Stimulated activated naive B cell treated with anti-CD40 and anti-IgM and Interleukin-4, amounts not matched to agents 10 μg/mL and 1 μg/mL and 100 μg/mL, for 72 hours (primary cell): ENCODE data around the gene CALR.
A peak's percentile ranks its signal among the peaks of the same experiment; 100 is the strongest.
"Not testable (repeated sequence)": the region's sequence is repeated elsewhere in the genome, so short reads cannot be mapped to it uniquely, and the experiment has no call there.

ENCODE experiments used
- ATAC-seq, 2 donors: fragments of 150-1000 bp; cut with Tn5 transposase; replicated peaks; 2 replicates each; pipeline ENCODE4 v1.10.0; 2021; ENCODE audit warnings: moderate library complexity in 1 of 2
- DNase-seq: peaks from one replicate; pipeline ENCODE4 v3.0.0; 2021
- H3K27ac Mint-ChIP-seq: one replicate; pipeline ENCODE4 v1.8.0; 2022; ENCODE audit warnings: mild to moderate bottlenecking, mixed read lengths
- H3K27me3 Mint-ChIP-seq, 2 donors: one replicate each; pipeline ENCODE4 v1.8.0; 2022; ENCODE audit warnings: mixed read lengths in 2 of 2
- H3K36me3 Mint-ChIP-seq, 2 donors: one replicate each; pipeline ENCODE4 v1.8.0; 2022; ENCODE audit warnings: mixed read lengths in 2 of 2, mild to moderate bottlenecking in 1 of 2
- H3K4me1 Mint-ChIP-seq, 2 donors: one replicate each; pipeline ENCODE4 v1.8.0; 2022; ENCODE audit warnings: mixed read lengths in 2 of 2, mild to moderate bottlenecking in 1 of 2
- H3K4me3 Mint-ChIP-seq, 2 donors: one replicate each; pipeline ENCODE4 v1.8.0; 2022; ENCODE audit warnings: mild to moderate bottlenecking in 2 of 2, mixed read lengths in 2 of 2, moderate library complexity in 1 of 2
- H3K9me3 Mint-ChIP-seq, 2 donors: one replicate each; pipeline ENCODE4 v1.8.0; 2022; ENCODE audit warnings: mixed read lengths in 2 of 2, mild to moderate bottlenecking in 1 of 2

CALR gene

DNA sequence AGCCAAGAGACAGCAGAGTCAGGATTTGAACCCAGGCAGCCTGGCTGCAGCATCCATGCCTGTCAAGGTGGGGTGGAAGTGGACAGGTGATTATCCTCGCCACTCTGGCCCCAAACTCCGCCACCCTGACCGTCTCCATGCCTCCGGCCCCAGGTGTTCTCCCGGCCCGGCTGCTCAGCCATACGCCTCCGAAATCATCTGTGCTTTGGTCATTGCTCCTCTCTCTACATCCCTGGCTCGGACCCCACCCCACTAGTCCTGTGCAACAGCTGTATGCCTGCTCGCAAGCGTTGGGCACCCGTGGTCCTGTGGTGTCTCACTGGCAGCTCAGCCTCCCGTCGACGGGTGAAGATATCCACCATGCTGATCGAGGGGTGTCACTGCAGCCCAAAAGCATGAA is 34.8 kb downstream of the CALR start:
- H3K36me3 Mint-ChIP-seq, result no peaks in the 10 kb centered on the region
- DNase-seq, result no peak
- peaks cover 9 to 23% of the 10 kb centered on the region in 2 donors for H3K27me3 Mint-ChIP-seq
- H3K4me3 Mint-ChIP-seq, result no peak overlapping the region
- no peaks in the 10 kb centered on the region for H3K9me3 Mint-ChIP-seq
- no peak for ATAC-seq
- H3K27ac Mint-ChIP-seq, result no peak overlapping the region
- H3K4me1 Mint-ChIP-seq, result peaks cover 5 to 7% of the 10 kb centered on the region in 2 donors

DNA sequence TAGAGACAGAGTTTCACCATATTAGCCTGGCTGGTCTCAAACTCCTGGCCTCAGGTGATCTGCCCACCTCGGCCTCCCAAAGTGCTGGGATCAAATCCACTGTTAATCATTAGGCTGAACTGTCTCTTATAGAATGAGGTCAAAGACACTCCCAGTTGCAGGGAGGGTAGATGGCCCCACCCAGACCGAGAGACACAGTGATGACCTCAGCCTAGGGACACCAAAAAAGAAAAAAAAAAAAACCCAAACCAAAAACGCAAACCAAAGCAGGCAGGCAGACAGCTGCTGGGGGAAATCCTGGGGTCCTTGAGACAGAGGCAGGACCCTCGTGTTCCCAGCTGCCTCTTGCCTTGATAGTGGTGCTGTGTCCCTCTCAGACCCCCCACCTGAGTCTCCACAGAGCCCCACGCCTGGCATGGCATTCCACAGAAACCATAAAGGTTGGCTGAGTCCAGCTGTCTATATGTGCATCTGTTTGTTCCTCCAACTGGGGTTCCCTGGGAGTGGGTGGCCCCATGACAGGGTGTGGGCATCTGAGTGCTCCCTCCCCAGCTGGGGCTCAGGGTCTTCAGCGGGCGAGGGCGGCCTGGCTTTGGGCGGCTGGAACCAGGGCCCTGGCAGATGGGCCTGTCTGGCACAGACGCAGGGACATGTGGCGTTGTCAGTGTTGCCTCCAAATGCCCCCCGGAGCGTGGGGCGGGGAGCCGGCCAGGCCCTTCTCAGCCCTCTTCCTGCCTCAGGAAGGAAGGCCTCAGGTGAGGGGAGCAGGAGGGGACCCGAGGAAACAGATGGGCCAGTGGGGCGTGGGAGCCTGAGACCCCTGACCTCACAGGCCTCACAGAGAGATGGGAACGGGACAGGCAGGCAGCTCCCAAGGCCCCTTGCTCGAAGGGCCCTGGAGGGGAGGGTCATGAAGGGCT is 36.2 kb downstream of the CALR start:
- Mint-ChIP-seq H3K27me3 (peaks cover 9 to 23% of the 10 kb centered on the region in 2 donors), H3K4me3 (no peak overlapping the region), H3K27ac (no peak overlapping the region), H3K36me3 (no peaks in the 10 kb centered on the region), H3K9me3 (no peaks in the 10 kb centered on the region), H3K4me1 (peaks cover 5 to 7% of the 10 kb centered on the region in 2 donors)
- no peak for DNase-seq
- ATAC-seq, result no peak

DNA sequence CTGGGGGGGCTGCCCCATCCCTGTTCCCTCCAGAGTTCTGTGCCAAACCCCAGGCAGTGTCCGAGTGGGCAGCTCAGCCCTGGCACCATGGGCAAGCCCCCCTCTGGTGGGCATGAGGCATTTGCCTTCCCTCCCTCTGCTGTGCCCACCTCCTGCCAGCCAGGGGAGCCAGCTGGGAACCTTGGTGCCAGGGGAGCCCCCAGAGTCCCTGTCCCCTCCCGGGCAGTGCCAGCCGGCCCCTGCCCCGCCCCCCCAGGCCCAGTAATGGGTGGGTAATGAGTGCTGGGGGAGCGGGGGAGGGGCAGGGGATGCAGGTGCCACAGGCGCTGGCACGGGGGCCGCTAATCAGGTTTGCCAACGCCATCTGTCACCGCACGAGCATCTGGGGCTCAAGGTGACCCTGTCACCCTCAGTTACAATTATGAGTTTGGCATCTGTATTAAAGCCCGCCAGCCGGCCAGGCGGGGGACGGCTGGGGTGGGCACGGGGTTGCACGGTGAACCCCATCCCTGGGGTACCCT is 36.9 kb downstream of the CALR start:
- DNase-seq, result no peak
- H3K27ac Mint-ChIP-seq, result no peak overlapping the region
- ATAC-seq, result no peak
- H3K9me3 Mint-ChIP-seq, result no peaks in the 10 kb centered on the region
- peaks cover 9 to 23% of the 10 kb centered on the region in 2 donors for H3K27me3 Mint-ChIP-seq
- H3K36me3 Mint-ChIP-seq, result no peaks in the 10 kb centered on the region
- no peak overlapping the region for H3K4me3 Mint-ChIP-seq
- peaks cover 5 to 13% of the 10 kb centered on the region in 2 donors for H3K4me1 Mint-ChIP-seq

DNA sequence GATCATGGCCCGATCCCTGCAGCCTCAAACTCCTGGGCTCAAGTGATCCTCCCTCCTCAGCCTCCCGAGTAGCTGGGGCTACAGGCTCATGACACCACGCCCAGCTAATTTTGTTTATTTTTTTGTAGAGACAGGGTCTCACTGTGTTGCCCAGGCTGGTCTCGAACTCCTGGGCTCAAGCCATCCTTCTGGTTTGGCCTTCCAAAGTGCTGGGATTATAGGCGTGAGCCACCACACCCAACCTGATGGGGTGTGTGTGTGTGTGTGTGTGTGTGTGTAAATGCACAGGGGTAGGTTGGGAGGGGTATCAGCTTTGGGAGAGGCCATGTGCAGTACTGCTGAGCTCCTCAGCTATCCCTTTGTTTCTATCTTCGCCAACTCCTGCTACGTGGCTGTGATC is 37.7 kb downstream of the CALR start:
- peaks cover 5 to 13% of the 10 kb centered on the region in 2 donors for H3K4me1 Mint-ChIP-seq
- not testable (repeated sequence) for H3K4me3 Mint-ChIP-seq, H3K9me3 Mint-ChIP-seq, ATAC-seq, H3K27ac Mint-ChIP-seq, H3K36me3 Mint-ChIP-seq, DNase-seq
- H3K27me3 Mint-ChIP-seq, result peaks cover 9 to 23% of the 10 kb centered on the region in 2 donors

DNA sequence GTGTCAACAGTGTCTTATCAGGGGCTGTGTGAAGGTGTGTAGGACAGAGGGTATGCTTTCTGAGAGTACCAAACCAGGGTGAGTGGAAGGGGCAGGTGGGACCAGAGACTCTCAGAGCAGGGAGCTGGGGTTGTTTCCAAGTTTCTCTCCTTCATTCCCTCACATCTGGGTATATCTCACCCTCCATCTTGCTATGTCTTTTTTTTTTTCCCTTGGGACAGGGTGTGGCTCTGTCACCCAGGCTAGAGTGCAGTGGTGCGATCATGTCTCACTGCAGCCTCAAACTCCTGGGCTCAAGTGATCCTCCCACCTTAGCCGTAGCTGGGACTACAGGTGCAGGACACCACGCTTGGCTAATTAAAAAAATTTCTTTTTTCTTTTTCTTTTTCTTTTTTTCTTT is 41.6 kb downstream of the CALR start:
- Mint-ChIP-seq H3K4me1 (peaks cover 8 to 13% of the 10 kb centered on the region in 2 donors), H3K36me3 (no peaks in the 10 kb centered on the region), H3K4me3 (no peak overlapping the region), H3K9me3 (no peaks in the 10 kb centered on the region), H3K27me3 (peaks cover 9 to 13% of the 10 kb centered on the region in 2 donors), H3K27ac (peak overlapping the region; percentile 77)
- no peak for DNase-seq
- ATAC-seq, result no peak

DNA sequence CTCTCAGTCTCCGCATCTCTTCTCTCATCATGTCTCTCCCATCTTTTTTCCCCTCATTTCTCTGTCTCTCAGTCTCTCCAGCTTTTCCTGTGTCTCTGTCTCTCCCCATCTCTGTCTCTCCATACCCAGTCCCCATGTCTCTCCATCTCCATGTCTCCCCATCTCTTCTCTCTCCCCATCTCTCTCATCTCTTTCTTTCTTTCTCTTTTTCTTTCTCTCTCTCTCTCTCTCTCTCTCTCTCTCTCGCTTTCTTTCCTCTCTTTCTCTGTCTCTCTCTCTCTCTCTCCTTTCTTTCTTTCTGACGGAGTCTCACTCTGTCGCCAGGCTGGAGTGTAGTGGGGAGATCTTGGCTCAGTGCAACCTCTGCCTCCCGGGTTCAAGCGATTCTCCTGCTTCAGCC is 44.2 kb downstream of the CALR start:
- no peak for ATAC-seq
- no peak overlapping the region for H3K27ac Mint-ChIP-seq
- H3K27me3 Mint-ChIP-seq, result peaks cover 8 to 11% of the 10 kb centered on the region in 2 donors
- H3K36me3 Mint-ChIP-seq, result no peaks in the 10 kb centered on the region
- H3K4me3 Mint-ChIP-seq, result no peak overlapping the region
- H3K4me1 Mint-ChIP-seq, result peaks cover 11 to 14% of the 10 kb centered on the region in 2 donors
- H3K9me3 Mint-ChIP-seq, result no peaks in the 10 kb centered on the region
- no peak for DNase-seq

DNA sequence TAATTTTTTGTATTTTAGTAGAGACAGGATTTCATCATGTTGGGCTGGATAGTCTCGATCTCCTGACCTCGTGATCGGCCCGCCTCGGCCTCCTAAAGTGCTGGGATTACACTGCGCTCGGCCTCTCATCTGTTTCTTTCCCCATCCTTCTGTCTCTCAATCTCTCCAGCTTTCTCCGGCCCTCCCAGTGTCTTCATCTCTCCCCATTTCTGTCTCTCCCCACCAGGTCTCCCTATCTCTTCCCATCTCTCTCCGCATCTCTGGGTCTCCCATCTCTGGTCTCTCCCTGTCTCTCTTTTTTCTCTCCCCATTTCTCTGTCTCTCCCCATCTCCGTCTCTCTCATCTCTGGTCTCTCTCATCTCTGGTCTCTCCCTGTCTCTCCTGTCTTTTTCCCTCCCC is 44.7 kb downstream of the CALR start:
- no peak for DNase-seq

DNA sequence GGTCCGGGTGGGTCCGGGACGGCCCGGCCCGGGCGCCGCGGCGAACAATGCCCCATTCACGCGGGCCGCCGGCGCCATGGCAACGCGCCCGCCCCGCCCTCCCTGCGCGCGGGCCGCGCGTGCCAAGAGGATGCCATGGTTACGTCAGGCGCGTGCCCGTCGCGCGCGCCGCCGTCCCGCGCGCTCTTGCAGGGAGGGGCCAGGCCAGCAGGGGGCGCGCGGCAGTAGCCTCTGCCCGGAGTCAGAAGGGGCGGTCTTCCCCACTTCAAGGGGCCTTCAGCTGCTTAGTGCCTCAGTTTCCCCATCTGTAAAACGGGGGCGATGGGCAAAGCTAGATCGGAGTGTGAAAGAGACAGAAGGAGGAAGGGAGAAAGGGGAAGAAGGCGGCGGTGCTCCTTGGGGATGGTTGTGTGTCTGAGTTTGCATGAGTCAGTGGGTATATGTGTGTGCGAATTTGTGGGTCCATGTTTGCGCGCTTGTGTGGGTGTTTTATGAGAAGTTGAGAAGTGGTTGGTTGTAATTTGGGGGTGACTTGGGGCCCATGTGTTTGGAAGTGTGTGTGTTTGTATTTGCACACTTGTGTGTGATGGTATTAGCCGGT is 45.2 kb downstream of the CALR start:
- Mint-ChIP-seq H3K4me1 (peaks cover 6 to 9% of the 10 kb centered on the region in 2 donors), H3K9me3 (no peaks in the 10 kb centered on the region), H3K27ac (no peak overlapping the region), H3K27me3 (peaks cover 5 to 6% of the 10 kb centered on the region in 2 donors), H3K36me3 (no peaks in the 10 kb centered on the region), H3K4me3 (no peak overlapping the region)
- ATAC-seq (peak; percentile 67 to 79), DNase-seq (peak; percentile 70)

More for the DNA sequence above, 44.7 kb downstream of the CALR start:
- no peaks in the 10 kb centered on the region for H3K9me3 Mint-ChIP-seq
- peaks cover 7 to 10% of the 10 kb centered on the region in 2 donors for H3K4me1 Mint-ChIP-seq
- no peak for ATAC-seq
- no peak overlapping the region for H3K4me3 Mint-ChIP-seq
- no peaks in the 10 kb centered on the region for H3K36me3 Mint-ChIP-seq
- no peak overlapping the region for H3K27ac Mint-ChIP-seq
- H3K27me3 Mint-ChIP-seq, result peaks cover 5 to 6% of the 10 kb centered on the region in 2 donors

DNA sequence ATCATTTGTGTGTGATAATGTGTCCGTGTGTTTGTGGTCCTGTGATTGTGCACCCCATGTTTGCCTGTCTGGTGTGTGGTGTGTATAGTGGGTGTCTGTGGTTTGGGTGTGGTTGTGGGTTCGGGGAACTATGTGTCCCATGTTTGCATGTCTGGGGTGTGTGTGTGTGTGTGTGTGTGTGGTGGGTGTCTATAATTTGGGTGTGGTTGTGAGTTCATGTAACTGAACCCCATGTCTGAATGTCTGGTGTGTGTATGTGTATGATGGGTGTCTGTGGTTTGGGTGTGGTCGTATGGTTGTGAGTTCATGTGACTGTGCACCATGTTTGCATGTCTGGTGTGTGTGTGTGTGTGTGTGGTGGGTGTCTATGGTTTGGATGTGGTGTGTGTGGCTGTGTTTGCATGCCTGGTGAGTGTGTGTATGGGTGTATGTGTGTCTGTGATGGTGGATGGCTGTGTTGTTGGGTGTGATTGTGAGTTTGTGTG is 45.8 kb downstream of the CALR start:
- peaks cover 5 to 6% of the 10 kb centered on the region in 2 donors for H3K27me3 Mint-ChIP-seq
- DNase-seq (no peak), ATAC-seq (no peak)
- no peaks in the 10 kb centered on the region for H3K36me3 Mint-ChIP-seq
- no peak overlapping the region for H3K4me3 Mint-ChIP-seq
- H3K4me1 Mint-ChIP-seq, result peaks cover 6 to 9% of the 10 kb centered on the region in 2 donors
- no peaks in the 10 kb centered on the region for H3K9me3 Mint-ChIP-seq
- H3K27ac Mint-ChIP-seq, result no peak overlapping the region

DNA sequence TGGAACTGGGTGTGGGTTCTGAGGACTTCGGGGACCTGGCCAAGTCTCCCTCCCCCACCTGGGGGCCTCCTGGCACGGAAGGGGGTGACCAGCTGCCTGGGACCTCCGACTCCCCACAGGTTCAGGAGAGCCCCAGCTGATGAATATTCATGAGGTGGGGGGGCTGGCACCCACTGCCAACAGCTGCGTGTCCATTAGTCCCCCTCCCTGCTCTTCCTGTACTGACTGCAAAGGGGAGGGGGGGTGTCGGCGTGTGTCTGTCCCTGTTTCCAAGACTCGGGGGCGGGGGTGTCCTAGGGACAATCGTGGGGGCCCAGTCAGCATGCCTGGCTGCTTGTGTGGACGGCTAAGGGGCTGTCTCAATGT is 46.3 kb downstream of the CALR start:
- Mint-ChIP-seq H3K27me3 (peaks cover 5 to 6% of the 10 kb centered on the region in 2 donors), H3K36me3 (no peaks in the 10 kb centered on the region), H3K9me3 (no peaks in the 10 kb centered on the region), H3K27ac (no peak overlapping the region), H3K4me1 (peaks cover 6 to 9% of the 10 kb centered on the region in 2 donors), H3K4me3 (no peak overlapping the region)
- DNase-seq (no peak), ATAC-seq (no peak)

DNA sequence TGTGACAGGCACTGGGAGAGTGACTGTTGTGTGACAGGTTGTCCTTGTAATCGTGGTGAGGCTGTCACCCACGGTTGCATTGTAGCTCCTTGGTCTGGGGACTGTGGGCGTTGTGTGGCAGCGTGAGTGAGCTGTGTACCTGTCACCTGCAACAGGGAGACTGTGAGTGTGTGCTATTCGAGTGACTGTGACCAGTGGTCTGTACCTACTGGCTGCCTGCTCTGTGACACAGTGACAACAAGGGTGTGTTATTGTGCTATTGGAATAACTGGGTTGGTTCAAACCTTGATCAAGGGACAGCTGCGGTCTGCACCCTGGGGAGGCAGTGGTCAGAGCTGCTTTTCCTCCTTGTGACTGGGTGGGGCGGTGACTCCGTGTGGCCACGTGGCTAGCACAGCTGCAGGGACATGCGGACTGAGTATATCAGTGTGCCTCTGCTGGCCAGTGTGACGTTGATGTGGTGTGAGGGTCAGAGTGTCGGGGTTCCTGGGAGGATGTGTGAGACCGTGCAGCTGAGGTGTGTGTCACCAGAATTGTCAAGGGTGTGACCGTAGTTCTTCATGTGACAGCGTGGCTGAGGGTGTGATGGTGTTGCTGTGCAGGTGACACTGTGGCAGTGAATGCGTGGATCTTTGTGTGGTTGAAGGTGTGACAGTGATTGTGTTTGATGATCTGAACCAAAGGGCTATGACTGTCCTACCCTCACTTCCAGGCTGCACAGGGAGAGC is 46.8 kb downstream of the CALR start:
- H3K27me3 Mint-ChIP-seq, result peaks cover 5 to 6% of the 10 kb centered on the region in 2 donors
- H3K4me1 Mint-ChIP-seq, result peaks cover 1 to 9% of the 10 kb centered on the region in 2 donors
- no peaks in the 10 kb centered on the region for H3K9me3 Mint-ChIP-seq
- H3K27ac Mint-ChIP-seq, result no peak overlapping the region
- ATAC-seq (peak; percentile 64 to 65), DNase-seq (peak; percentile 21)
- no peak overlapping the region for H3K4me3 Mint-ChIP-seq
- H3K36me3 Mint-ChIP-seq, result no peaks in the 10 kb centered on the region

DNA sequence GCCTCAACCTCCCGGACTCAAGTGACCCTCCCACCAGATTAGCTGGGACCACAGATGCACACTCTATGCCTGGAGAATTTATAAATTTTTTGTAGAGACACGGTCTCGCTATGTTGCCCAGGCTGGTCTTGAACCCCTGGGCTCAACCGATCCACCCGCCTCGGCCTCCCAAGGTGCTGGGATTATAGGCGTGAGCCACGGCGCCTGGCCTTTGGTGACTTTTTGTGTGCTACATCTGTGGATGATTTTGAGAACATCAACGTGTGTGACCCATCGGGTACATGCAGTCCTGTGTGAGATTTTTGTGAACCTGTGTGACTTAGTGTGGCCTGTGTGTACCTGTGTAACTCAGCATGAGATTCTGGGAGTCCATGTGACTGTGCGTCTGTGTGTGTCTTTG is 48.3 kb downstream of the CALR start:
- ATAC-seq, result no peak
- no peak for DNase-seq
- peaks cover 5 to 6% of the 10 kb centered on the region in 2 donors for H3K27me3 Mint-ChIP-seq
- peaks cover 0 to 11% of the 10 kb centered on the region in 2 donors for H3K4me1 Mint-ChIP-seq
- no peak overlapping the region for H3K4me3 Mint-ChIP-seq
- no peaks in the 10 kb centered on the region for H3K36me3 Mint-ChIP-seq
- H3K9me3 Mint-ChIP-seq, result no peaks in the 10 kb centered on the region
- H3K27ac Mint-ChIP-seq, result no peak overlapping the region

DNA sequence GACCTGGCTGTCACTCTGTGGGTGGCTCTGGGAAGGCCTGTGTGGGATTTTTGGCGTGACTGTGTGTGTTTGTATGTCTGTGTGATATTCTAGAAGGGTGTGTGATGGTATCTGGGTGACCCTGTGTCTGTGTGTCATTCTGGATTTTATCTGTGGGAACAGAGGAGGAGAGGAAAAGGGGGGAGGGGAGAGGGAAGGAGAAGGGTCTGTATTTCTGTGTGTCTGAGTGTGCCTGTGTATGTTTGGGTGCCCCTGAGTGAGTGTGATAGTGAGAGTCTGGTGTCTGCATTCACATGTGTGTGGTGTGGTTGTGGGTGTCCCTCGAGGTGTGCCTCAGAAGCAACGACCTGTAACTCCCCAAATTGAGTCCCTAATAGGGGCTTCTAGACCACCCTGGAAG is 48.8 kb downstream of the CALR start:
- H3K27ac Mint-ChIP-seq, result no peak overlapping the region
- no peak overlapping the region for H3K4me3 Mint-ChIP-seq
- peaks cover 0 to 11% of the 10 kb centered on the region in 2 donors for H3K4me1 Mint-ChIP-seq
- ATAC-seq, result no peak
- no peaks in the 10 kb centered on the region for H3K36me3 Mint-ChIP-seq
- H3K27me3 Mint-ChIP-seq, result peaks cover 5 to 6% of the 10 kb centered on the region in 2 donors
- no peaks in the 10 kb centered on the region for H3K9me3 Mint-ChIP-seq
- DNase-seq, result no peak

DNA sequence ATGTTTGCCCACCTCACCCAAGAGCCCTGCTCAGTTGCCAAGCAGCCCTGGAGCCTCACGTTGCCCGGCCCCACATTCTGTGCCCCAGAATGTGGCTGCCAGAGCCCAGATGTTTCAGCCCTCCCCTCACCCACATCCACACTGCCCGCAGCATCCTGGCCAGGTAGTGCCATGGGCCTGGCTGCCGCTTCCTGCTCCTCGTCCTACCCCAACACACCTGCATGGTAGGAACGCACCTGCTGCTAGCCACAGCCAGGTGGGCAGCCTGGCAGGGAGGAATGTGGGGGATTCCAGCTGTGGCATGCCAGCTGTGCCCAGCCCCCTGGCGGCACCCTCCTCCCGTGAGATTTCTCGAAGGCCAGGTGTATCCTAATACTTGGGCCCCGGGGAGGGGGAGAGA is 49.4 kb downstream of the CALR start:
- H3K36me3 Mint-ChIP-seq, result no peaks in the 10 kb centered on the region
- no peak for DNase-seq
- no peak overlapping the region for H3K4me3 Mint-ChIP-seq
- H3K9me3 Mint-ChIP-seq, result no peaks in the 10 kb centered on the region
- peaks cover 0 to 11% of the 10 kb centered on the region in 2 donors for H3K4me1 Mint-ChIP-seq
- peaks cover 5 to 6% of the 10 kb centered on the region in 2 donors for H3K27me3 Mint-ChIP-seq
- no peak overlapping the region for H3K27ac Mint-ChIP-seq
- ATAC-seq, result no peak
